Thoracic aorta (tissue), 2 donors: ENCODE results near the gene PSMG2. TPM values are rescaled to one million over a fixed set of nuclear protein-coding genes. Genes with fewer than 3 reads are reported as not detected.
A peak's percentile ranks its signal among the peaks of the same experiment; 100 is the strongest.

ENCODE experiments used
- ATAC-seq: fragments of 150-250 bp; one replicate; pipeline ENCODE4 v1.8.0; 2017; ENCODE audit warnings: low read depth; ENCODE audit not compliant: insufficient number of reproducible peaks, low FRiP score
- DNase-seq: peaks from one replicate; pipeline ENCODE4 v3.0.0-alpha.2; 2020; ENCODE audit warnings: low spot score
- H3K27ac ChIP-seq, 2 donors: fragments of 200-600 bp; sonication (generic); 1 replicate in 1 of 2; 2 replicates in 1 of 2; pipeline ENCODE4 v1.5.1; 2016; ENCODE audit warnings: mild to moderate bottlenecking in 2 of 2, moderate library complexity in 2 of 2
- H3K27me3 ChIP-seq: fragments of 200-600 bp; sonication (generic); replicated peaks from 2 replicates; pipeline ENCODE4 v1.6.0; 2016; ENCODE audit warnings: mild to moderate bottlenecking; ENCODE audit not compliant: insufficient read depth
- H3K36me3 ChIP-seq: fragments of 200-600 bp; sonication (generic); one replicate; pipeline ENCODE4 v1.5.1; 2016
- H3K4me1 ChIP-seq, 2 donors: fragments of 200-600 bp; sonication (generic); 1 replicate in 1 of 2; 2 replicates in 1 of 2; pipeline versions ENCODE4 v1.5.1 to v1.6.0; 2016; ENCODE audit warnings: low read depth in 2 of 2, mild to moderate bottlenecking in 1 of 2; ENCODE audit not compliant: control insufficient read depth in 1 of 2
- H3K4me3 ChIP-seq: fragments of 200-600 bp; sonication (generic); 2 replicates; pipeline ENCODE4 v1.5.1; 2016; ENCODE audit warnings: mild to moderate bottlenecking
- H3K9me3 ChIP-seq: fragments of 200-600 bp; sonication (generic); 2 replicates; pipeline ENCODE4 v1.5.1; 2016
- CTCF ChIP-seq: fragments of 200-600 bp; sonication (generic); IDR thresholded peaks from one replicate; pipeline ENCODE4 v1.5.1; 2019; ENCODE audit warnings: antibody characterized with exemption
- total RNA-seq, 2 donors: library from RNA; depleted of rRNA; stranded (reverse); fragments of >200 nt; gene quantifications; one replicate each; pipeline versions ENCODE4 v1.1.0 to v1.2.3, GENCODE V29; 2016

The PSMG2 gene
- total RNA-seq, 2 donors from 2014 or later: 64.6 to 65.9 TPM

- no peak for TF ChIP-seq CTCF
- DNase-seq (no peak), ATAC-seq (no peak)
- Histone ChIP-seq H3K27ac (no peak overlapping the region), H3K4me1 (peaks cover 0 to 14% of the 10 kb centered on the region in 2 donors), H3K27me3 (no peaks in the 10 kb centered on the region), H3K36me3 (no peaks in the 10 kb centered on the region), H3K9me3 (no peaks in the 10 kb centered on the region), H3K4me3 (no peak overlapping the region)
These were observed 44.9 kb downstream of the PSMG2 start for GRCh38 chr18:12747530-12748315.

DNA sequence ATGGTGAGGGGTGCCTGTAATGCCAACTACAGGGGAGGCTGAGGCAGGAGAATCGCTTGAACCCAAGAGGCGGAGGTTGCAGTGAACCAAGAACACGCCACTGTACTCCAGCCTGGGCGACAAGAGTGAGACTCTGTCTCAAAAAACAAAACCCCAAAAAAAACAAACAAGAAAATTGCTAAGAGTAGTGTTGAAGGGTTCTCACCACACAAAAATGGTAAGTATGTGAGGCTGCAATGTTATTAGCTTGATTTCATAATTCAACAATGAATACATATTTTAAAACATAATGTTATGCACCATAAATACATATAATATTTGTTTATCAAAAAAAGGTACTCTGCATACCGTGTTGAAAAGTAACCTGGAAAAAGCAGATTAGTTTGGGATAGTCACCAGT is 45.8 kb downstream of the PSMG2 start:
- H3K9me3 ChIP-seq: no peaks in the 10 kb centered on the region
- DNase-seq (no peak), ATAC-seq (no peak)
- no peaks in the 10 kb centered on the region for H3K36me3 ChIP-seq
- H3K4me3 ChIP-seq: no peak overlapping the region
- peaks cover 0 to 14% of the 10 kb centered on the region in 2 donors for H3K4me1 ChIP-seq
- H3K27ac ChIP-seq: no peak overlapping the region
- no peak for TF ChIP-seq CTCF
- no peaks in the 10 kb centered on the region for H3K27me3 ChIP-seq

DNA sequence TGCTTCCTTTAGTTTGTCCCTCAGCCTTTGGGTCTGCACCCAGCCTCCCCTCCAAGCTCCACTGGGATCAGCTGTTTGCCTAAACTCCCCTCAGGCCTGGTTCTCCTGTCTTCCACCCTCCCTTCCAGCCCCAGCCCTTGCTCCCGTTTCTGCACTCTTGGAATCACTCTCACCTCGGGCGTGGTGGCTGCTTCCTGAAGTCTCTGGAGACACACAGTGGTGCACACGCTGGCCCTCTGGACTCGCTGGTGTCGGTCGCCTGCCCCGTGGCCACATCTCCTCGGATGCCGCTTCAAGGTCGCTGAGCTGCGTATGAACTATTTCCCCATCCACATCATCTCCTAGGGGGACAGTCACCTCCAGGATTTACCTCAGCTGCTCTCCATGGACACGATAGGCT is 46.3 kb downstream of the PSMG2 start:
- H3K27ac ChIP-seq: no peak overlapping the region
- no peaks in the 10 kb centered on the region for H3K36me3 ChIP-seq
- no peak for ATAC-seq
- no peak for DNase-seq
- H3K9me3 ChIP-seq: no peaks in the 10 kb centered on the region
- no peaks in the 10 kb centered on the region for H3K27me3 ChIP-seq
- no peak for TF ChIP-seq CTCF
- no peak overlapping the region for H3K4me3 ChIP-seq
- H3K4me1 ChIP-seq: peaks cover 0 to 14% of the 10 kb centered on the region in 2 donors

GRCh38 chr18:12750076-12750714 is 47.4 kb downstream of the PSMG2 start:
- ATAC-seq (no peak), DNase-seq (no peak)
- H3K9me3 ChIP-seq: no peaks in the 10 kb centered on the region
- no peak for TF ChIP-seq CTCF
- no peaks in the 10 kb centered on the region for H3K27me3 ChIP-seq
- peak overlapping the region in 1 of 2 donors; percentile 46 for H3K27ac ChIP-seq
- H3K4me3 ChIP-seq: no peak overlapping the region
- peaks cover 0 to 14% of the 10 kb centered on the region in 2 donors for H3K4me1 ChIP-seq
- no peaks in the 10 kb centered on the region for H3K36me3 ChIP-seq

GRCh38 chr18:12750715-12751502 is 48.1 kb downstream of the PSMG2 start:
- H3K36me3 ChIP-seq: no peaks in the 10 kb centered on the region
- DNase-seq (no peak), ATAC-seq (no peak)
- no peaks in the 10 kb centered on the region for H3K9me3 ChIP-seq
- H3K27ac ChIP-seq: no peak overlapping the region
- H3K27me3 ChIP-seq: no peaks in the 10 kb centered on the region
- peaks cover 0 to 14% of the 10 kb centered on the region in 2 donors for H3K4me1 ChIP-seq
- TF ChIP-seq CTCF: no peak
- no peak overlapping the region for H3K4me3 ChIP-seq
